GM21723 (cell line): ENCODE data around the gene ABLIM1.

Source experiments
- ATAC-seq: cut with Tn5 transposase; IDR thresholded peaks from one replicate; pipeline ENCODE4 v1.9.1; 2021; ENCODE audit warnings: mild to moderate bottlenecking, moderate library complexity; ENCODE audit not compliant: unreplicated experiment

The ABLIM1 gene

GRCh38 chr10:114624422-114624821 lies 33.7 kb downstream of the ABLIM1 start:
- ATAC-seq, result no peak

GRCh38 chr10:114623661-114624294 lies 34.3 kb downstream of the ABLIM1 start:
- no peak for ATAC-seq

- no peak for ATAC-seq
Measured at GRCh38 chr10:114623155-114623554, 34.9 kb downstream of the ABLIM1 start.

GRCh38 chr10:114618722-114619121 lies 39.4 kb downstream of the ABLIM1 start:
- no peak for ATAC-seq

- ATAC-seq, result no peak
Measured at GRCh38 chr10:114616516-114616915, 41.6 kb downstream of the ABLIM1 start.

- no peak for ATAC-seq
Measured at GRCh38 chr10:114616103-114616502, 42.0 kb downstream of the ABLIM1 start.

- peak; percentile 93 for ATAC-seq
Measured at GRCh38 chr10:114615600-114616007, 42.5 kb downstream of the ABLIM1 start.

- no peak for ATAC-seq
Measured at GRCh38 chr10:114613237-114613979, 44.7 kb downstream of the ABLIM1 start.

GRCh38 chr10:114611617-114612016 lies 46.5 kb downstream of the ABLIM1 start:
- ATAC-seq, result no peak

GRCh38 chr10:114609518-114610426 lies 48.3 kb downstream of the ABLIM1 start:
- ATAC-seq, result no peak

- no peak for ATAC-seq
Measured at GRCh38 chr10:114607358-114607998, 50.6 kb downstream of the ABLIM1 start.

- ATAC-seq, result no peak
Measured at GRCh38 chr10:114605155-114605797, 52.8 kb downstream of the ABLIM1 start.

- ATAC-seq, result no peak
Measured at GRCh38 chr10:114604357-114605130, 53.5 kb downstream of the ABLIM1 start.

- ATAC-seq, result no peak
Measured at GRCh38 chr10:114603948-114604347, 54.1 kb downstream of the ABLIM1 start.

- no peak for ATAC-seq
Measured at GRCh38 chr10:114603303-114603702, 54.8 kb downstream of the ABLIM1 start.

- no peak for ATAC-seq
Measured at GRCh38 chr10:114600057-114600456, 58.0 kb downstream of the ABLIM1 start.

GRCh38 chr10:114596793-114597192 lies 61.3 kb downstream of the ABLIM1 start:
- no peak for ATAC-seq

- ATAC-seq, result no peak
Measured at GRCh38 chr10:114593816-114594468, 64.1 kb downstream of the ABLIM1 start.

- ATAC-seq, result no peak
Measured at GRCh38 chr10:114593240-114593792, 64.8 kb downstream of the ABLIM1 start.
